ENCODE results near the gene BMPER. TPM values are rescaled to one million over a fixed set of nuclear protein-coding genes. Genes with fewer than 3 reads are reported as not detected.

BMPER gene
- total RNA-seq, 3 donors from 2014 or later (not counting 1 experiment from before 2014, with no cell fraction given) = 0.32 to 0.64 (median 0.50) TPM

GRCh38 chr7:34117573-34117972 is 212.2 kb downstream of the BMPER start:
- DNase-seq (no peak), ATAC-seq (no peak)
- Mint-ChIP-seq H3K27me3 (ENCODE audit: low read depth in 2 of 2) (no peaks in the 10 kb centered on the region), H3K27ac (no peak overlapping the region), H3K9me3 (peaks cover 10 to 17% of the 10 kb centered on the region in 2 donors), H3K4me3 (no peak overlapping the region), H3K36me3 (no peaks in the 10 kb centered on the region), H3K4me1 (no peaks in the 10 kb centered on the region)
- Histone ChIP-seq H3K4me1 (ENCODE audit: control insufficient read depth, insufficient read depth, low read length) (no peaks in the 10 kb centered on the region), H3K4me3 (ENCODE audit: low read length) (no peak overlapping the region), H3K9me3 (ENCODE audit: control insufficient read depth, insufficient read depth, low read length) (peaks cover 3% of the 10 kb centered on the region), H3K27ac (ENCODE audit: low read length) (no peak overlapping the region), H3K27me3 (ENCODE audit: control insufficient read depth, insufficient read depth, low read length) (no peaks in the 10 kb centered on the region), H3K36me3 (ENCODE audit: control insufficient read depth, insufficient read depth, low read length) (no peaks in the 10 kb centered on the region)
- no peak for TF ChIP-seq CTCF (IDR thresholded peaks at IDR 0.05)
- intact Hi-C loops (cut with micrococcal nuclease) = no loop called here
- 92% methylated on average over 1 of the region's 3 CpGs for WGBS (ENCODE audit: insufficient coverage)

- no peak overlapping the region for H3K27ac ChIP-seq (ENCODE audit: low read length)
- Mint-ChIP-seq H3K4me3 (no peak overlapping the region), H3K4me1 (no peaks in the 10 kb centered on the region), H3K9me3 (peaks cover 11 to 14% of the 10 kb centered on the region in 2 donors), H3K27me3 (ENCODE audit: low read depth in 2 of 2) (no peaks in the 10 kb centered on the region), H3K36me3 (no peaks in the 10 kb centered on the region), H3K27ac (no peak overlapping the region)
- peaks cover 2% of the 10 kb centered on the region for H3K9me3 ChIP-seq (ENCODE audit: control insufficient read depth, insufficient read depth, low read length)
- WGBS (ENCODE audit: insufficient coverage) = no CpG with 5 or more reads among the region's 1 CpG
- ATAC-seq = no peak
- DNase-seq = no peak
- H3K4me1 ChIP-seq (ENCODE audit: control insufficient read depth, insufficient read depth, low read length) = no peaks in the 10 kb centered on the region
- H3K4me3 ChIP-seq (ENCODE audit: low read length) = no peak overlapping the region
- no peak for TF ChIP-seq CTCF (IDR thresholded peaks at IDR 0.05)
- intact Hi-C loops (cut with micrococcal nuclease) = no loop called here
- H3K27me3 ChIP-seq (ENCODE audit: control insufficient read depth, insufficient read depth, low read length) = no peaks in the 10 kb centered on the region
- H3K36me3 ChIP-seq (ENCODE audit: control insufficient read depth, insufficient read depth, low read length) = no peaks in the 10 kb centered on the region
Observed at GRCh38 chr7:34121366-34121765, 216.0 kb downstream of the BMPER start.

GRCh38 chr7:34123316-34123715 is 218.0 kb downstream of the BMPER start:
- TF ChIP-seq CTCF (IDR thresholded peaks at IDR 0.05) = no peak
- intact Hi-C loops (cut with micrococcal nuclease) = no loop called here
- Mint-ChIP-seq H3K4me1 (no peaks in the 10 kb centered on the region), H3K27me3 (ENCODE audit: low read depth in 2 of 2) (no peaks in the 10 kb centered on the region), H3K4me3 (no peak overlapping the region), H3K9me3 (peaks cover 20 to 21% of the 10 kb centered on the region in 2 donors), H3K36me3 (no peaks in the 10 kb centered on the region), H3K27ac (no peak overlapping the region)
- H3K9me3 ChIP-seq (ENCODE audit: control insufficient read depth, insufficient read depth, low read length) = peaks cover 2% of the 10 kb centered on the region
- H3K36me3 ChIP-seq (ENCODE audit: control insufficient read depth, insufficient read depth, low read length) = no peaks in the 10 kb centered on the region
- ATAC-seq = no peak
- 67% methylated on average over 2 of the region's 2 CpGs for WGBS (ENCODE audit: insufficient coverage)
- no peak overlapping the region for H3K27ac ChIP-seq (ENCODE audit: low read length)
- no peak overlapping the region for H3K4me3 ChIP-seq (ENCODE audit: low read length)
- DNase-seq = no peak
- H3K4me1 ChIP-seq (ENCODE audit: control insufficient read depth, insufficient read depth, low read length) = no peaks in the 10 kb centered on the region
- no peaks in the 10 kb centered on the region for H3K27me3 ChIP-seq (ENCODE audit: control insufficient read depth, insufficient read depth, low read length)

- peaks cover 16 to 21% of the 10 kb centered on the region in 2 donors for H3K9me3 Mint-ChIP-seq
- Histone ChIP-seq H3K4me3 (ENCODE audit: low read length) (no peak overlapping the region), H3K27me3 (ENCODE audit: control insufficient read depth, insufficient read depth, low read length) (no peaks in the 10 kb centered on the region), H3K36me3 (ENCODE audit: control insufficient read depth, insufficient read depth, low read length) (no peaks in the 10 kb centered on the region), H3K4me1 (ENCODE audit: control insufficient read depth, insufficient read depth, low read length) (no peaks in the 10 kb centered on the region), H3K27ac (ENCODE audit: low read length) (no peak overlapping the region), H3K9me3 (ENCODE audit: control insufficient read depth, insufficient read depth, low read length) (peaks cover 2% of the 10 kb centered on the region)
- no peaks in the 10 kb centered on the region for H3K27me3 Mint-ChIP-seq (ENCODE audit: low read depth in 2 of 2)
- no CpG with 5 or more reads among the region's 1 CpG for WGBS (ENCODE audit: insufficient coverage)
- intact Hi-C loops (cut with micrococcal nuclease) = no loop called here
- DNase-seq (no peak), ATAC-seq (no peak)
- no peak overlapping the region for H3K4me3 Mint-ChIP-seq
- no peaks in the 10 kb centered on the region for H3K4me1 Mint-ChIP-seq
- no peaks in the 10 kb centered on the region for H3K36me3 Mint-ChIP-seq
- H3K27ac Mint-ChIP-seq = no peak overlapping the region
- no peak for TF ChIP-seq CTCF (IDR thresholded peaks at IDR 0.05)
Observed at GRCh38 chr7:34124765-34125164, 219.4 kb downstream of the BMPER start.
